Measurements from ENCODE around the gene CERCAM.

The CERCAM gene

GRCh38 chr9:128469070-128469469, 48.4 kb downstream of the CERCAM start:
- DNase-seq = no peak

- DNase-seq = no peak
These were observed 49.9 kb downstream of the CERCAM start for GRCh38 chr9:128470560-128470959.

DNA sequence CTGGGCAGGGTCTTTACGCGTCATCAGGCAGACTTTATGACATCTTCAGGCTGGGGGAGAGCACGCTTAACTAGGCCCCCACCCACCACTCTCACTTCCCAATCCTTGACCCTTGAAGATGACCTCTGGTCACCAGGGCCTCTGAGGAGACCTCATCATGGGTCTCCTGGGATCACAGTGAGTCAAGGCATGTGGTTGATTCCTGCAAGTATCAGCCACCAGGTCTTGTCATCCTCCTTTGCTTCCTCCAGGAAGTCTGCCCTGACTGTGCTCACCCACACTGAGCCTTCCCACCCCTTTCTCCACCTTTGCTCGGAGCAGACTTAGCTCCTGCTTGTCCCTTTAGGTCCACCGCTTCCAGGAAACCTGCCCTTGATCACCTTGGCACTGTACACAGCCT, 52.4 kb downstream of the CERCAM start:
- DNase-seq = no peak

DNA sequence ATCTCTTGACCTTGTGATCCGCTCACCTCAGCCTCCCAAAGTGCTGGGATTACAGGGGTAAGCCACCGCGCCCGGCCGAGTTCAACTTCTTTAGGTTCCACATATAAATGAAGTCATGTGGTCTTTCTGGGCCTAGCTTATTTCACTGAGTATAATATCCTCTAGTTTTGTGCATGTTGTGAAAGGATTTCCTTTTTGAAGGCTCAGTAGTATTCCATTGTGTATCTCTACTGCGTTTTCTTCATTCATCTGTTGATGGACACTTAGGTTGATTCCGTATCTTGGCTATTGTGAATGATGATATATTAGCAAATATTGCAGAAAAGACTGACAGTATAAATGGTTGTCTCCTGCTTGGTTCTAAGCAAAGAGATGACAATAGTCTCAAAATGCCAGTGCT, 55.2 kb downstream of the CERCAM start:
- DNase-seq = no peak

DNA sequence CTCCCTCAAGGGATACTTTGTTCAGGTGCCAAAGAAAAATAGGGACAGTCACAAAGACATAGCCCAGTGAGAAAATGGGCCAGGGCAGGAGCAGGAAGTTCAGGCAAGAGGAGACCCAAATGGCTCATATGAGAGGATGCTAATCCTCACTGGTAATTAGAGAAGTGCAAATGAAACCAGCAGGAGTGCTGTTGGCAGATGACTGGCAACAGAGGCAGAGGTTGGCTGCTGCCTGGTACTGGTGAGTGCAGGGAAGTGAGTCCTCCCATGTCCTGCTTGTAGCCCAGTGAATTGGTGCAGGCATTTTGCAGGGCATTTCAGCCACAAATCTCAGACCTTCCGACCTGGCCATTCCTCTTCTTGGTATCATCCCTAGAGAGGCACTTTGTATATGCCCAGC, 58.6 kb downstream of the CERCAM start:
- DNase-seq = no peak

GRCh38 chr9:128481561-128481960, 60.9 kb downstream of the CERCAM start:
- DNase-seq = no peak

DNA sequence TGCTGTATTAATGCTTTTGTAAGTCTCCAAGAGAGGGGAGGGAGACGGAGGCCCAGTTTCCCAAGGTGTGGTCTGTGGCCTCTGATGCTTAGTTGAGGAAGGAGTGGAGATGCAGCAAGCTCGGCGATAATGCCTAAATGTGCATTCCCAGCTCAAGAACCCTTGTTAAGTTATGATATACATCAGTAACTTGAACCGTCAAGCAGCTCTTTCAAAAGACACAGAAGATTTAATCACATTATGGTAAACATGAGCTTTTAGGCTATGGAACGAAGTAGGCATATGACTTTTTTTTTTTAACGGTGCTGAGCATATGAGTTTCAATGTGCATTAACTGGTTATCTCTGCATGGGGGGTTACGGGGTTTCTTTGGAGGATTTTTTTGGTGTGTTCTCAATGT, 61.5 kb downstream of the CERCAM start:
- DNase-seq = no peak

- no peak for DNase-seq
These were observed 64.2 kb downstream of the CERCAM start for GRCh38 chr9:128484686-128485413.

DNA sequence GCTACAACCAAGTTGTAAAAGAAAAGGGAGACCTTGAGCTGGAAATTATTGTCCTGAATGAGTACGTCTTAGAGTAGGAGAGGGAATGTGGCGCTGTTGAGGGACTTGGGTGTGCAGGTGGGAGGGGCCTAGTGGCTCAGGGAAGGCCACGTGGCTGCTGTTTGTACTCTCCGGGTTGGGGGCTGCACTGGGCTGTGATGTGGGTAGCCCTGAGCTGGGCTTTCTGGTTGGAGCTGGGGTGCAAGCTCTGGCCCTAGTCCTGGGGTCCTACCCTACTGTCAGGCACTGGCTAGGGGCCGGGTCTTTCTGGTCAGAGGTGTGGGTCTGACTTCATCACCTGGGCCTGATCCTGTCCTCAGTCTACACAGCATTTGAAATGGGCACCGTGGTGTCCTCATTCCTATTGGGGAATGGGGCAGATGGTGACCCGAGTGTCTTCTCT, 64.8 kb downstream of the CERCAM start:
- no peak for DNase-seq

- no peak for DNase-seq
These were observed 65.5 kb downstream of the CERCAM start for GRCh38 chr9:128486201-128486600.
